Muscle of arm (tissue), 12 donors: ENCODE data around the gene CD101. TPM values are rescaled to one million over a fixed set of nuclear protein-coding genes. Genes with fewer than 3 reads are reported as not detected.

Experiments
- polyA plus RNA-seq, 12 donors: library from polyadenylated mRNA; unstranded; fragments of 120-200 nt; gene quantifications; one replicate each; pipeline ENCODE4 v1.2.1, GENCODE V29; 2013; ENCODE audit not compliant: insufficient read length in 12 of 12

The CD101 gene
- polyA plus RNA-seq, 12 donors = 3.2 to 31.0 (median 5.0) TPM; not detected in 1

Other genes starting within 250 kb of the CD101 start
- 1 to 10 TPM in 1 of 12 donors, under 1 TPM in 8, not detected in 3; 0.21 to 3.1 (median 0.32) TPM for gene CD2, start 247.3 kb upstream of the CD101 start, polyA plus RNA-seq
- gene PTGFRN, start 91.8 kb upstream of the CD101 start, polyA plus RNA-seq = 100 to 1,000 TPM in 10 of 12 donors, 10 to 100 TPM in 1, not detected in 1; 69.8 to 166 (median 137) TPM
- 10 to 100 TPM in 9 of 12 donors, 1 to 10 TPM in 2, not detected in 1; 8.8 to 23.4 (median 13.9) TPM for gene TTF2, start 58.6 kb downstream of the CD101 start, polyA plus RNA-seq
- gene TRIM45, start 120.0 kb downstream of the CD101 start, polyA plus RNA-seq = 100 to 1,000 TPM in 1 of 12 donors, 10 to 100 TPM in 11; 10.5 to 122 (median 18.4) TPM
- gene VTCN1, start 209.2 kb downstream of the CD101 start, polyA plus RNA-seq = 1 to 10 TPM in 1 of 12 donors, under 1 TPM in 8, not detected in 3; 0.11 to 1.9 (median 0.23) TPM